ENCODE data around the gene XXYLT1. TPM values are rescaled to one million over a fixed set of nuclear protein-coding genes. Genes with fewer than 3 reads are reported as not detected.
"Not testable (repeated sequence)": the region's sequence is repeated elsewhere in the genome, so short reads cannot be mapped to it uniquely, and the experiment has no call there.

XXYLT1 gene
- total RNA-seq, 1 donor from 2014 or later = 10.0 TPM

- intact Hi-C loops (cut with micrococcal nuclease) = no loop called here
These were observed 222.7 kb downstream of the XXYLT1 start for GRCh38 chr3:195048059-195048905.

GRCh38 chr3:195047536-195047935 is 223.4 kb downstream of the XXYLT1 start:
- intact Hi-C loops (cut with micrococcal nuclease) = no loop called here

GRCh38 chr3:195046441-195046840 is 224.5 kb downstream of the XXYLT1 start:
- intact Hi-C loops (cut with micrococcal nuclease) = no loop called here

GRCh38 chr3:195045481-195046210 is 225.3 kb downstream of the XXYLT1 start:
- intact Hi-C loops (cut with micrococcal nuclease) = no loop called here

- intact Hi-C loops (cut with micrococcal nuclease) = no loop called here
These were observed 226.5 kb downstream of the XXYLT1 start for GRCh38 chr3:195044411-195044810.

GRCh38 chr3:195043607-195044339 is 227.2 kb downstream of the XXYLT1 start:
- intact Hi-C loops (cut with micrococcal nuclease) = no loop called here

GRCh38 chr3:195042743-195043606 is 228.0 kb downstream of the XXYLT1 start:
- intact Hi-C loops (cut with micrococcal nuclease) = no loop called here

- intact Hi-C loops (cut with micrococcal nuclease) = no loop called here
These were observed 228.9 kb downstream of the XXYLT1 start for GRCh38 chr3:195041871-195042742.

GRCh38 chr3:195040773-195041520 is 230.0 kb downstream of the XXYLT1 start:
- intact Hi-C loops (cut with micrococcal nuclease) = no loop called here

GRCh38 chr3:195040094-195040493 is 230.9 kb downstream of the XXYLT1 start:
- intact Hi-C loops (cut with micrococcal nuclease) = no loop called here

GRCh38 chr3:195039180-195039843 is 231.6 kb downstream of the XXYLT1 start:
- intact Hi-C loops (cut with micrococcal nuclease) = no loop called here

GRCh38 chr3:195038161-195038560 is 232.8 kb downstream of the XXYLT1 start:
- intact Hi-C loops (cut with micrococcal nuclease) = no loop called here

- intact Hi-C loops (cut with micrococcal nuclease) = not testable (repeated sequence)
These were observed 233.4 kb downstream of the XXYLT1 start for GRCh38 chr3:195037586-195037985.

GRCh38 chr3:195036974-195037373 is 234.0 kb downstream of the XXYLT1 start:
- intact Hi-C loops (cut with micrococcal nuclease) = no loop called here

- intact Hi-C loops (cut with micrococcal nuclease) = no loop called here
These were observed 234.4 kb downstream of the XXYLT1 start for GRCh38 chr3:195036574-195036973.

- intact Hi-C loops (cut with micrococcal nuclease) = no loop called here
These were observed 234.8 kb downstream of the XXYLT1 start for GRCh38 chr3:195036203-195036505.

GRCh38 chr3:195035345-195036202 is 235.4 kb downstream of the XXYLT1 start:
- intact Hi-C loops (cut with micrococcal nuclease) = no loop called here

GRCh38 chr3:195034541-195034940 is 236.4 kb downstream of the XXYLT1 start:
- intact Hi-C loops (cut with micrococcal nuclease) = no loop called here
